MM.1S (cell line): ENCODE data around the gene TCF23.

Experiments
- CTCF ChIP-seq: fragments of 300-600 bp; sonication (generic); IDR thresholded peaks from 2 replicates; pipeline ENCODE4 v1.5.1; 2016; ENCODE audit warnings: antibody characterized with exemption, low read length, mixed read lengths
- EZH2 ChIP-seq: fragments of 300-600 bp; sonication (generic); optimal IDR thresholded peaks from 2 replicates; pipeline ENCODE3; 2017; ENCODE audit warnings: low read depth, mild to moderate bottlenecking, antibody characterized with exemption, low read length, mixed read lengths
- EZH2phosphoT487 ChIP-seq: fragments of 300-600 bp; sonication (generic); IDR thresholded peaks from 2 replicates; pipeline ENCODE4 v1.6.1; 2018; ENCODE audit warnings: antibody characterized with exemption, low read length

- TF ChIP-seq CTCF (no peak), EZH2phosphoT487 (no peak), EZH2 (no peak)
Measured at GRCh38 chr2:27182346-27182745, 33.5 kb downstream of the TCF23 start.
